ENCODE measurements around the gene EFR3B.

EFR3B gene

DNA sequence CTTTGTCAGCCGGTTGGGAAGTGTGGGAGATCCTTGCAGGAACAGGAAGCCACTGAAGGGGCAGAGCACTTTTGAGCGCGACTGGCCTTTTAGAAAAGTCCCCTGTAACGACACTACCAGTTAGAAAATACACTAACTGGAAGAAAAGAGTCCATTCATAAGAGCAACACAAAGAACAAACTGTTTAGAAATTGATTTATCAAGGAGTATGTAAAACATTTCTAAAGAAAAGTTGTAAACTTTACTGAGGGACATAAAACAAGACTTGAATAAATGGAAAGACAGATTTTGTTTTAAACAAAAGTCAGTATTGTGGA, 156.3 kb downstream of the EFR3B start:
- WGBS, 2 experiments = 59 to 67% methylated on average over 4 of the region's 4 CpGs
- no peaks in the 10 kb centered on the region for H3K36me3 ChIP-seq (ENCODE audit: control insufficient read depth, insufficient read depth, low read length)
- no peaks in the 10 kb centered on the region for H3K27me3 ChIP-seq (ENCODE audit: control insufficient read depth, insufficient read depth, low read length, poor library complexity, severe bottlenecking)
- no peaks in the 10 kb centered on the region for H3K9me3 ChIP-seq (ENCODE audit: control insufficient read depth, low read length)
- no peak overlapping the region for H3K27ac ChIP-seq (ENCODE audit: insufficient read depth, low read depth, low read length, poor library complexity, severe bottlenecking)
- H3K4me1 ChIP-seq (ENCODE audit: control insufficient read depth, insufficient read depth, low read length) = peaks cover 3% of the 10 kb centered on the region
- H3K4me3 ChIP-seq (ENCODE audit: insufficient read depth, low read depth, low read length) = no peak overlapping the region

DNA sequence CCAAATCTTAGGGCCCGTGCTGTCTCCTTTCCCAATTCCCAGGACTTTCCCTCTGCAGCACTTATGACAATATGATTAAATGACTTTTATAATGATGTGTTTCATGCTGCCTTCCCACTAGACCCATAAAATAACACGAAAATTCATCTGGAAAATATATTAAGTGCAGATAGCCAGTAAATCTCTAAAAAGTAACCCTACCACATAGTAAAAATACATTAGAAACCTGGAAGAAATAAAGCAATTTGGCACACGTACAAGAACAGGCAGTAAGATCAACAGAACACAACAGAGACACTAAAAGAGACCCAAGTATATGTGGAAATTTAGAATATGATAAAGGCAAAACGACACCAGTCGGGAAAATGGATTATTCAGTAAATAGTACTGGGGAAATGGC, 156.7 kb downstream of the EFR3B start:
- Histone ChIP-seq H3K4me3 (ENCODE audit: insufficient read depth, low read depth, low read length) (no peak overlapping the region), H3K27me3 (ENCODE audit: control insufficient read depth, insufficient read depth, low read length, poor library complexity, severe bottlenecking) (no peaks in the 10 kb centered on the region), H3K36me3 (ENCODE audit: control insufficient read depth, insufficient read depth, low read length) (no peaks in the 10 kb centered on the region), H3K4me1 (ENCODE audit: control insufficient read depth, insufficient read depth, low read length) (peaks cover 3% of the 10 kb centered on the region), H3K27ac (ENCODE audit: insufficient read depth, low read depth, low read length, poor library complexity, severe bottlenecking) (no peak overlapping the region), H3K9me3 (ENCODE audit: control insufficient read depth, low read length) (no peaks in the 10 kb centered on the region)
- 72 to 90% methylated on average over 4 of the region's 5 CpGs for WGBS, 2 experiments

- Histone ChIP-seq H3K27me3 (ENCODE audit: control insufficient read depth, insufficient read depth, low read length, poor library complexity, severe bottlenecking) (no peaks in the 10 kb centered on the region), H3K4me3 (ENCODE audit: insufficient read depth, low read depth, low read length) (no peak overlapping the region), H3K4me1 (ENCODE audit: control insufficient read depth, insufficient read depth, low read length) (peaks cover 1% of the 10 kb centered on the region), H3K9me3 (ENCODE audit: control insufficient read depth, low read length) (no peaks in the 10 kb centered on the region), H3K27ac (ENCODE audit: insufficient read depth, low read depth, low read length, poor library complexity, severe bottlenecking) (no peak overlapping the region), H3K36me3 (ENCODE audit: control insufficient read depth, insufficient read depth, low read length) (no peaks in the 10 kb centered on the region)
- 85 to 86% methylated on average over 6 of the region's 6 CpGs for WGBS, 2 experiments
Measured at GRCh38 chr2:25201265-25201664, 159.4 kb downstream of the EFR3B start.

DNA sequence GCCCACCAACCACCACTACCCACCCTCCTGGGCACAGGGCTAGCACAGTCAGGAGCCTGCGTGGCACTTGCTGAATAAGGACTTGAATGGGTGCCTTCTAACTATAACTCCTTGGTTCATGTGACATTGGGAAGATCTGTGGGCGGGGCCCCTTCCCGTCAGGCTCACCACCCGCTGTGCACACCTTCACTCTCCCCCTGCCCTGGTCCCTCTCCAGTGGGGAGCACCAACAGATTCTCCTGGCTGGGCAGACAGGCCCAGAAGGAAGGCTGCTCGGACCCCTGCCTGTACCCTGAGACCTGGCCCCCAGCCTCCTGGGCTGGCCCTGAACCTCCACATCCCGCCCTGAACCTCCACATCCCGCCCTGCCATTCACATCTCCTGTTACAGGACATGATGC, 159.9 kb downstream of the EFR3B start:
- Histone ChIP-seq H3K9me3 (ENCODE audit: control insufficient read depth, low read length) (no peaks in the 10 kb centered on the region), H3K4me3 (ENCODE audit: insufficient read depth, low read depth, low read length) (no peak overlapping the region), H3K4me1 (ENCODE audit: control insufficient read depth, insufficient read depth, low read length) (no peaks in the 10 kb centered on the region), H3K36me3 (ENCODE audit: control insufficient read depth, insufficient read depth, low read length) (no peaks in the 10 kb centered on the region), H3K27me3 (ENCODE audit: control insufficient read depth, insufficient read depth, low read length, poor library complexity, severe bottlenecking) (no peaks in the 10 kb centered on the region), H3K27ac (ENCODE audit: insufficient read depth, low read depth, low read length, poor library complexity, severe bottlenecking) (no peak overlapping the region)
- WGBS, 2 experiments = 81 to 86% methylated on average over 7 of the region's 7 CpGs

DNA sequence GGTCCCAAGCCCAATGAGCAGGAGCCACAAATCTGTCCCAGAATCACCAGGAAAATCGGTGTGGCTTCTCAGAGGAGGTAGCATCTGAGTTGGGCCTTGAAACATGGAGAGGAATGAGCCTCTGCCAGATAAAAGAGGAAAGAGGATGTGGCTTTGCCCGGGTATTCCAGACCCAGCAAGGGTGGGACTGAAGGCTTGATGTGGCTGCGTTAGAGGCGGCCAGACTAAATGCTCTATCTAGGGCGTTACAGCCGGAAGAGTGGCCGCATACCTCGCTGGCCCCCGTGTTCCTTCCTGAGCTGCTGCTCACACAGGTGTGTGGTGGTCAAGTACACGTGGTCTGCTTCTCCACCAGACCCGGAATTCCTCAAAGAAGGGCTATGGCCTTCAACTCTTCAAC, 160.4 kb downstream of the EFR3B start:
- Histone ChIP-seq H3K36me3 (ENCODE audit: control insufficient read depth, insufficient read depth, low read length) (no peaks in the 10 kb centered on the region), H3K27ac (ENCODE audit: insufficient read depth, low read depth, low read length, poor library complexity, severe bottlenecking) (no peak overlapping the region), H3K27me3 (ENCODE audit: control insufficient read depth, insufficient read depth, low read length, poor library complexity, severe bottlenecking) (no peaks in the 10 kb centered on the region), H3K4me1 (ENCODE audit: control insufficient read depth, insufficient read depth, low read length) (no peaks in the 10 kb centered on the region), H3K9me3 (ENCODE audit: control insufficient read depth, low read length) (no peaks in the 10 kb centered on the region), H3K4me3 (ENCODE audit: insufficient read depth, low read depth, low read length) (no peak overlapping the region)
- WGBS, 2 experiments = 88 to 94% methylated on average over 10 to 11 of the region's 11 CpGs

DNA sequence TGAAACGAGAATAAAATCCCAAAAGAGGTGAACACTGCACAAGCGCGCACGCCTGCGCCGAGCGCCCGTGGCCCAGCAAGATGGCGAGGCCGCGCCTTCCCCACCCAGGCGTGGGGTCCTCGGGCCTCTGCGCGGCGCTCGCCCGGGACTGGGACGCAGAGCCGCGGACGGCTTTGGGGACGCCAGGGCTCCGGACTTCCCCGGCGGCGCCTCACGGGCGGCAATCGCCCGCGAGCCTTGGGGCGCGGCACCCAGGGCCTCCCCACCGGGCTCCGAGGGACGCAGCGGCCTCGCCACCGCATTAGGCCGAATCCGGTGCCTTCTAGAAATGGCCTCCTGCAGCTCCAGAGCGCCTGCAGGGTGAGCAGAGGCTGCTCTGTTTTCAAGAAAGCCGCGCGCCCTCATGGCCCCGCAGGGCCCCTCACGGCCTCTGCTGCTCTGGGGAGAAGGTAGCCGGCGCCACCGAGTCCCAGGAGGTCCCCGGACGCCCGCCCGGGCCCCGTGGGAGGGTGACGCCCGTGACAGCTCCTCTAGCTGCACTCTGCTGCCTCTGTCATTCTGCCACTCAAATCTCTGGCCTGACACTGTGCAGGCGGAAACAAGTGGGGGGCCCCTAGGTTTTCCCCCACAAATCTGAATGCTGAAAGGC, 162.4 kb downstream of the EFR3B start:
- no peaks in the 10 kb centered on the region for H3K27me3 ChIP-seq (ENCODE audit: control insufficient read depth, insufficient read depth, low read length, poor library complexity, severe bottlenecking)
- no peak overlapping the region for H3K4me3 ChIP-seq (ENCODE audit: insufficient read depth, low read depth, low read length)
- no peaks in the 10 kb centered on the region for H3K4me1 ChIP-seq (ENCODE audit: control insufficient read depth, insufficient read depth, low read length)
- H3K9me3 ChIP-seq (ENCODE audit: control insufficient read depth, low read length) = no peaks in the 10 kb centered on the region
- no peak overlapping the region for H3K27ac ChIP-seq (ENCODE audit: insufficient read depth, low read depth, low read length, poor library complexity, severe bottlenecking)
- H3K36me3 ChIP-seq (ENCODE audit: control insufficient read depth, insufficient read depth, low read length) = no peaks in the 10 kb centered on the region
- WGBS, 2 experiments = 95% methylated on average over 59 of the region's 59 CpGs

- Histone ChIP-seq H3K36me3 (ENCODE audit: control insufficient read depth, insufficient read depth, low read length) (no peaks in the 10 kb centered on the region), H3K27ac (ENCODE audit: insufficient read depth, low read depth, low read length, poor library complexity, severe bottlenecking) (no peak overlapping the region), H3K27me3 (ENCODE audit: control insufficient read depth, insufficient read depth, low read length, poor library complexity, severe bottlenecking) (no peaks in the 10 kb centered on the region), H3K4me1 (ENCODE audit: control insufficient read depth, insufficient read depth, low read length) (no peaks in the 10 kb centered on the region), H3K4me3 (ENCODE audit: insufficient read depth, low read depth, low read length) (no peak overlapping the region), H3K9me3 (ENCODE audit: control insufficient read depth, low read length) (no peaks in the 10 kb centered on the region)
- 57 to 59% methylated on average over 5 of the region's 5 CpGs for WGBS, 2 experiments
Measured at GRCh38 chr2:25207078-25207545, 165.2 kb downstream of the EFR3B start.
